ENCODE measurements around the gene ODAM. TPM values are rescaled to one million over a fixed set of nuclear protein-coding genes. Genes with fewer than 3 reads are reported as not detected.

Gene ODAM, protein sequence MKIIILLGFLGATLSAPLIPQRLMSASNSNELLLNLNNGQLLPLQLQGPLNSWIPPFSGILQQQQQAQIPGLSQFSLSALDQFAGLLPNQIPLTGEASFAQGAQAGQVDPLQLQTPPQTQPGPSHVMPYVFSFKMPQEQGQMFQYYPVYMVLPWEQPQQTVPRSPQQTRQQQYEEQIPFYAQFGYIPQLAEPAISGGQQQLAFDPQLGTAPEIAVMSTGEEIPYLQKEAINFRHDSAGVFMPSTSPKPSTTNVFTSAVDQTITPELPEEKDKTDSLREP
- not detected for total RNA-seq

DNA sequence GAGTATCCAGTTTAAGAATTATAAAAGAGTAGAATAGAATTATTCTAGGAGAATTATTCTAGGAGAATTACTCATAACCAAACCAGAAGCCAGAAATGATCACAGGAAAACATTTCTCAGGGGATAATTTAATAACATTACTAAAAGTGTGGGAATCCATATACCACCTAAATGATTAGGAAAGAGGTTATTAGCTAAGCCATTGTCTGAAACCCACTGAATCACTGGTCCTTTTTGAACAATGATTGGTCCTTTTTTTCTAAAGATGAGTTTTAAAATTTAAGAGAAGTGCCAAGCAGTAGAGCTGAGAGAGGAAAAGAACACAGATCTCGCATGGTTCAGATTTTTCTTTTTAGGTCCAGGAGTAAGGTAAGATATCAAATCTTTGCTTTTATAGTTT, at the start of gene ODAM:
Gene ODAM (plus strand): TSS at position 301 of the 400 bp plus-strand sequence. CDS start 819 bp downstream, outside the sequence.

DNA sequence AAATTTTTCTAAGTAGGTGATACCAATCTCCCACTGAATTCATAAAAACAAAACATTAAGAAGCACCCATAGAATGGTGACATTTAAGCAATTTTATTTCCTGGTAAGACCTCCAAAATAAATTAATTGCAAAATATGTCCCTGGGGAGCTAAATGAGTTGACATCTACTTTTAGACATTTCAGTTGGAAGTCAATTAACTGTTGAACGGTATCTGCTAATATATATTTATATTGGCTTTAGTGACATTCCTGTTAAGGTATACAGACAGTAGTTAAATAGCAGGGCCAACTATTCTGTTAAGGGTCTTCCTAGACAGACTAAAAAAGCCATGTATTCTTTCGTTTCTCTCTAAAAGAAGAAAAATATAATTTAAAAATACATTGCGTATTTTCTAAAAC, 41.6 kb upstream of the ODAM start, which contains the start of gene PRR27:
Gene PRR27 (plus strand): TSS at position 301 of the 400 bp plus-strand sequence. CDS start 139 bp downstream, outside the sequence.

DNA sequence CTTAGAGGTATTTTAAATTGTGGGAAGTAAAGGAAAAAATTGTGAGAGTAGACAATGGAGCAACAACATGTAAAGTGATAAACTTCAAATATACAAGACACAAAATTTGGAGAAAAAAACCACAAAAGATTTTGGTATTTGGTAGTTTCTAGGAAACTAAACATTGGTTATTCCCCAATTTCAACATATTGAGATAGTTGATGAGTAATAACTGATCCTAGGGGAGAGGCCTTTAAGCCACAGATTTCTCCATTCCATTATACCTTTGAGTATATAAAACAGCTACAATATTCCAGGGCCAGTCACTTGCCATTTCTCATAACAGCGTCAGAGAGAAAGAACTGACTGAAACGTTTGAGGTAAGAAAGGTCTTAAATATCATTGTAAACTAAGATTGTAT, 30.3 kb downstream of the ODAM start, which contains the start of gene FDCSP:
Gene FDCSP (plus strand): TSS at position 301 of the 400 bp plus-strand sequence. CDS start 5,071 bp downstream, outside the sequence.

DNA sequence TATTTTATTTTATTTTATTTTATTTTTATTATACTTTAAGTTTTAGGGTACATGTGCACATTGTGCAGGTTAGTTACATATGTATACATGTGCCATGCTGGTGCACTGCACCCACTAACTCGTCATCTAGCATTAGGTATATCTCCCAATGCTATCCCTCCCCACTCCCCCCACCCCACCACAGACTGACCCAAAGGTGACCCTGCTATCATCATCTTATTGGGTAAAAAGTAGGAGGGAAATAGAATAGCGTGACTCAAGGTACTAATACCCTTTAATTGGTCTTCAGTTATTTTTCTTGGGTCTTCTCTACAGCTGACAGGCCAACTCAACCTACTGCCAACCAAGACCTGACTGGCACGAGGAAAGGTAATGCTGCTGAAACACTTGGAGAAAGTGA, 46.8 kb downstream of the ODAM start, which contains the start of gene CSN3:
Gene CSN3 (plus strand): TSS at position 301 of the 400 bp plus-strand sequence. CDS start 2,223 bp downstream, outside the sequence.

Other genes starting within 250 kb of the ODAM start
- not detected for gene CSN2, start 230.0 kb upstream of the ODAM start, total RNA-seq
- gene STATH, start 199.8 kb upstream of the ODAM start, total RNA-seq, result not detected
- not detected for gene HTN3, start 167.3 kb upstream of the ODAM start, total RNA-seq
- not detected for gene HTN1, start 145.3 kb upstream of the ODAM start, total RNA-seq
- not detected for gene PRR27, start 41.5 kb upstream of the ODAM start, total RNA-seq
- gene FDCSP, start 30.4 kb downstream of the ODAM start, total RNA-seq, result 100 to 1,000 TPM in 1 of 2 donors, not detected in 1; 183 TPM
- gene CSN3, start 46.9 kb downstream of the ODAM start, total RNA-seq, result not detected
- gene CABS1, start 139.3 kb downstream of the ODAM start, total RNA-seq, result not detected
- not detected for gene SMR3A, start 165.0 kb downstream of the ODAM start, total RNA-seq
- not detected for gene SMR3B, start 187.4 kb downstream of the ODAM start, total RNA-seq
- not detected for gene OPRPN, start 202.2 kb downstream of the ODAM start, total RNA-seq

All from melanocyte of skin (primary cell).